ENCODE results near the gene CENATAC. TPM values are rescaled to one million over a fixed set of nuclear protein-coding genes. Genes with fewer than 3 reads are reported as not detected.
"Not testable (repeated sequence)": the region's sequence is repeated elsewhere in the genome, so short reads cannot be mapped to it uniquely, and the experiment has no call there.

CENATAC gene
- total and polyA plus RNA-seq, 8 donors: 34.5 to 53.0 (median 41.5) TPM

DNA sequence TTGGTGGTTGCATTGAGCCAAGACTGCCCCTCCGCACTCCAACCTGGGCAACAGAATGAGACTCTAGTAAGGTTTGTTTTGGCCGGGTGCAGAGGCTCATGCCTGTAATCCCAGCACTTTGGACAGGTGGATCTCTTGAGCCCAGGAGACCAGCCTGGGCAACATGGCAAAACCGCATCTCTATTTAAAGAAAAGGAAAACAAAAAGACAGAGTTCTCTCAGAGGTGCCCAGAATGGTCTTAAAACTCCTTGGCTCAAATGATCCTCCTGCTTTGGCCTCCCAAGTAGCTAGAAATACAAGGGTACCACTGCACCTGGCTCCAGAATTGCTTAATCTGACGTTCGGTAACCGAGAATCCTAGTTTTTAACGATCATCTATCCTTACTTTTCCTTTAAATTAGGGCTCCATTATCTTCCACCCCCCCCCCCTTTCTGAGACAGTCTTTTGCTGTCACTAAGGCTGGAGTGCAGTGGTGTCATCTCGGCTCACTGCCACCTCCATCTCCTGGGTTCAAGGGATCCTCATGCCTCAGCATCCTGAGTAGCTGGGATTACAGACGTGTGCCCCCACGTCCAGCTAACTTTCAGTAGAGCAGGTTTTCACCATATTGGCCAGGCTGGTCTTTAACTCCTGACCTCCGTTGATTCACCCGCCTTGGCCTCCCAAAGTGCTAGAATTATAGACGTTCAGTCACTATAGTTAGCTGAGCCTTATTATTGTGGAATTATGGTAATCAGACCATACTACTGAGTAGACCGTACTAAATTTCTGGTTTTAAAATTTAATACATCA is 18.5 kb downstream of the CENATAC start:
- H3K27ac ChIP-seq: no peak overlapping the region
- intact Hi-C loops (cut with DNase I): no loop called here
- DNase-seq: no peak
- peaks cover 18 to 44% of the 10 kb centered on the region in 2 donors for H3K4me1 ChIP-seq
- peak overlapping the region in 1 of 2 donors; percentile 76 for H3K4me3 ChIP-seq
- no peak for TF ChIP-seq CTCF (IDR thresholded peaks at IDR 0.05)
- H3K27me3 ChIP-seq: no peaks in the 10 kb centered on the region
- no peak for ATAC-seq
- H3K9me3 ChIP-seq: no peaks in the 10 kb centered on the region
- peaks cover 4 to 59% of the 10 kb centered on the region in 2 donors for H3K36me3 ChIP-seq

DNA sequence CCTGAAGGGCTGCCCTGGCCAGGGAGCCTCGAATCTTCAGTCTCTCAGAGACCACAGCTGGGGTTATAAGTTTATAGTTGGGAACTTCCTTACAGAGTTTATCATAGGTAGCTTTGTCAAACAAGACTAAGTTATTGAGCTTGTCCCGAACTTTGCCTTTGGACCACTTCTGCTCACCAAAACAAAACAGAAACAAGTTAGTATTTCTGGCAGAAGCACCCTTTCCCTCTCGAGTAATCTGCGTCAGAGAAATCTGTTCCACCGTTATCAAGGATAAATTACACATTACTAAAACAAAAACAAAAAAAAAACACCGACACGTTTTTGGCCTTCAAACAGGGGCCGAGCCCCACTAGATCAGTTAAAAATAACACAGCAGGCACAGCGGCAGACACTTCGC is 19.4 kb downstream of the CENATAC start:
- Histone ChIP-seq H3K4me3 (peak overlapping the region; percentile 68 to 76), H3K36me3 (peaks cover 4 to 59% of the 10 kb centered on the region in 2 donors), H3K27ac (peak overlapping the region in 1 of 2 donors; percentile 97), H3K4me1 (peaks cover 18 to 53% of the 10 kb centered on the region in 2 donors)
- H3K27me3 ChIP-seq; H3K9me3 ChIP-seq; intact Hi-C loops (cut with DNase I); DNase-seq; ATAC-seq: not testable (repeated sequence)

DNA sequence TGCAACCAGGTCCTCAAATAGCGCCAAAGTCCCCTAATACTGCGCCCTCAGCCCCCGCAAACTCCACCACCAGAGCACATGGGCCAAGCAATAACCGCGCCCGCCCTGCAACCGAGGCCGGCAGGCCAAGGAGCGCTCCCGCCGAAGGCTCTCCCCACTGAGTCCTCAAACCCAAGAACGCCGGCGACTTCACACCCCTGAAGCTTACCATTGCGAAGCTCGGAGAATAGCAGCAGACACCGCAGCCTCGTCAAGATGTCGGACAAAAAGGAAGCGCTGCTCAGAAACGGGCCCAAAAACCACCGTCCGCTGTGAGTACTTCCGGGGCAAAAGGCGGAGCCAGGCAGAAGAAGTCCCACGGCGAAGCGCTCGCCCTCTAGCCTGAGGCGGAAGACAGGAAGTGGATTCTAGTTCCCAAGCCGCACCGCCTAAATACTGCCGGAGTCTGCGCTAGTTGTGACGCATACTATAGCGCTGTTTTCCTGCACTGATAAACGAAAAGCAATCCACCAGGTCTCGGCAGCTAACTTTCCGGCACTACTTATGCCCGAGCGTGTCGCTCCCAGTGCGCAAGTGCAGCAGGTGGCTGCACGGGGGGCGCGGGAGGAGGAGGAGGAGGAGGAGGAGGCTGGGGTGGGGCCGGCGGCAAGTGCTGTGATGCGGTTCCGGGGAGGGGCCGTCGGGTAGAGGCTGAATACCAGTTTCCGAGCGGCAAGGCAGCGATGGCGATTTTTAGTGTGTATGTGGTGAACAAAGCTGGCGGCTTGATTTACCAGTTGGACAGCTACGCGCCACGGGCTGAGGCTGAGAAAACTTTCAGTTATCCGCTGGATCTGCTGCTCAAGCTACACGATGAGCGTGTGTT is 20.4 kb downstream of the CENATAC start, which contains the start of the genes RPS25 and TRAPPC4:
Gene RPS25 (minus strand): TSS at position 270 of the 865 bp plus-strand sequence. CDS start 59 bp downstream, at position 211.
Gene TRAPPC4 (plus strand): TSS at position 693 of the 865 bp plus-strand sequence. CDS start 30 bp downstream, at position 723.
- H3K27ac ChIP-seq: peak within 1 kb of the TSS; percentile 88 to 97
- DNase-seq: peak; percentile 96 to 98 (median 98)
- peak within 1 kb of the TSS; percentile 68 to 76 for H3K4me3 ChIP-seq
- intact Hi-C loops (cut with DNase I): no loop called here
- peak; percentile 97 for ATAC-seq
- H3K36me3 ChIP-seq: peaks cover 4 to 59% of the 10 kb centered on the region in 2 donors
- no peaks in the 10 kb centered on the region for H3K9me3 ChIP-seq
- H3K4me1 ChIP-seq: peaks cover 18 to 53% of the 10 kb centered on the region in 2 donors
- H3K27me3 ChIP-seq: no peaks in the 10 kb centered on the region
- TF ChIP-seq CTCF (IDR thresholded peaks at IDR 0.05): no peak

DNA sequence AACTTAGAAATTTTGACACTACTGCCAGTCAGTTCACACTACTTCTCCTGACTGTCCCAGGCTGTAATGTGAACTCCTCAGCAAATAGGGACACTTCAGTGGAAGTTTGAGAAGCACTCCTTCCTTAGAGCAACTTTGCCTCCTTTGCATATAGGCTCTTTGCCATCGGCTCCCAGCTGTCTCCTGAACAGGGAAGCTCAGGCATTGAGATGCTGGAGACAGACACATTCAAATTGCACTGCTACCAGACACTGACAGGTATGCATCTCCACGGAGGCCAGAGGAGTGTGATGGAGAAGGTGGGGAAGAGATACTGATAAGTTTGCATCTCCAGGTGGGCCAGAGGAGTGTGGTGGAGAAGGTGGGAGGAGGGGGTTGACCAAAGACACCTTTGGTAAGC is 22.1 kb downstream of the CENATAC start:
- H3K27ac ChIP-seq: no peak overlapping the region
- peak overlapping the region; percentile 68 to 76 for H3K4me3 ChIP-seq
- DNase-seq (no peak), ATAC-seq (no peak)
- no peak for TF ChIP-seq CTCF (IDR thresholded peaks at IDR 0.05)
- H3K27me3 ChIP-seq: no peaks in the 10 kb centered on the region
- peaks cover 18 to 62% of the 10 kb centered on the region in 2 donors for H3K4me1 ChIP-seq
- H3K9me3 ChIP-seq: no peaks in the 10 kb centered on the region
- H3K36me3 ChIP-seq: peaks cover 4 to 59% of the 10 kb centered on the region in 2 donors
- intact Hi-C loops (cut with DNase I): no loop called here

- intact Hi-C loops (cut with DNase I): no loop called here
- no peaks in the 10 kb centered on the region for H3K27me3 ChIP-seq
- H3K9me3 ChIP-seq: no peaks in the 10 kb centered on the region
- no peak for DNase-seq
- H3K36me3 ChIP-seq: peaks cover 0 to 58% of the 10 kb centered on the region in 2 donors
- TF ChIP-seq CTCF (IDR thresholded peaks at IDR 0.05): no peak
- peaks cover 18 to 55% of the 10 kb centered on the region in 2 donors for H3K4me1 ChIP-seq
- H3K27ac ChIP-seq: no peak overlapping the region
- ATAC-seq: no peak
- no peak overlapping the region for H3K4me3 ChIP-seq
These were observed 23.7 kb downstream of the CENATAC start for GRCh38 chr11:119021631-119022030.
